GM21528 (cell line): ENCODE measurements around the gene THOC2.
A peak's percentile ranks its signal among the peaks of the same experiment; 100 is the strongest.
"Not testable (repeated sequence)": the region's sequence is repeated elsewhere in the genome, so short reads cannot be mapped to it uniquely, and the experiment has no call there.

Experiments used
- ATAC-seq: cut with Tn5 transposase; IDR thresholded peaks from one replicate; pipeline ENCODE4 v1.9.1; 2021; ENCODE audit warnings: mild to moderate bottlenecking, moderate library complexity; ENCODE audit not compliant: unreplicated experiment, low FRiP score

Gene THOC2, protein sequence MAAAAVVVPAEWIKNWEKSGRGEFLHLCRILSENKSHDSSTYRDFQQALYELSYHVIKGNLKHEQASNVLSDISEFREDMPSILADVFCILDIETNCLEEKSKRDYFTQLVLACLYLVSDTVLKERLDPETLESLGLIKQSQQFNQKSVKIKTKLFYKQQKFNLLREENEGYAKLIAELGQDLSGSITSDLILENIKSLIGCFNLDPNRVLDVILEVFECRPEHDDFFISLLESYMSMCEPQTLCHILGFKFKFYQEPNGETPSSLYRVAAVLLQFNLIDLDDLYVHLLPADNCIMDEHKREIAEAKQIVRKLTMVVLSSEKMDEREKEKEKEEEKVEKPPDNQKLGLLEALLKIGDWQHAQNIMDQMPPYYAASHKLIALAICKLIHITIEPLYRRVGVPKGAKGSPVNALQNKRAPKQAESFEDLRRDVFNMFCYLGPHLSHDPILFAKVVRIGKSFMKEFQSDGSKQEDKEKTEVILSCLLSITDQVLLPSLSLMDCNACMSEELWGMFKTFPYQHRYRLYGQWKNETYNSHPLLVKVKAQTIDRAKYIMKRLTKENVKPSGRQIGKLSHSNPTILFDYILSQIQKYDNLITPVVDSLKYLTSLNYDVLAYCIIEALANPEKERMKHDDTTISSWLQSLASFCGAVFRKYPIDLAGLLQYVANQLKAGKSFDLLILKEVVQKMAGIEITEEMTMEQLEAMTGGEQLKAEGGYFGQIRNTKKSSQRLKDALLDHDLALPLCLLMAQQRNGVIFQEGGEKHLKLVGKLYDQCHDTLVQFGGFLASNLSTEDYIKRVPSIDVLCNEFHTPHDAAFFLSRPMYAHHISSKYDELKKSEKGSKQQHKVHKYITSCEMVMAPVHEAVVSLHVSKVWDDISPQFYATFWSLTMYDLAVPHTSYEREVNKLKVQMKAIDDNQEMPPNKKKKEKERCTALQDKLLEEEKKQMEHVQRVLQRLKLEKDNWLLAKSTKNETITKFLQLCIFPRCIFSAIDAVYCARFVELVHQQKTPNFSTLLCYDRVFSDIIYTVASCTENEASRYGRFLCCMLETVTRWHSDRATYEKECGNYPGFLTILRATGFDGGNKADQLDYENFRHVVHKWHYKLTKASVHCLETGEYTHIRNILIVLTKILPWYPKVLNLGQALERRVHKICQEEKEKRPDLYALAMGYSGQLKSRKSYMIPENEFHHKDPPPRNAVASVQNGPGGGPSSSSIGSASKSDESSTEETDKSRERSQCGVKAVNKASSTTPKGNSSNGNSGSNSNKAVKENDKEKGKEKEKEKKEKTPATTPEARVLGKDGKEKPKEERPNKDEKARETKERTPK (N-terminal part only)

DNA sequence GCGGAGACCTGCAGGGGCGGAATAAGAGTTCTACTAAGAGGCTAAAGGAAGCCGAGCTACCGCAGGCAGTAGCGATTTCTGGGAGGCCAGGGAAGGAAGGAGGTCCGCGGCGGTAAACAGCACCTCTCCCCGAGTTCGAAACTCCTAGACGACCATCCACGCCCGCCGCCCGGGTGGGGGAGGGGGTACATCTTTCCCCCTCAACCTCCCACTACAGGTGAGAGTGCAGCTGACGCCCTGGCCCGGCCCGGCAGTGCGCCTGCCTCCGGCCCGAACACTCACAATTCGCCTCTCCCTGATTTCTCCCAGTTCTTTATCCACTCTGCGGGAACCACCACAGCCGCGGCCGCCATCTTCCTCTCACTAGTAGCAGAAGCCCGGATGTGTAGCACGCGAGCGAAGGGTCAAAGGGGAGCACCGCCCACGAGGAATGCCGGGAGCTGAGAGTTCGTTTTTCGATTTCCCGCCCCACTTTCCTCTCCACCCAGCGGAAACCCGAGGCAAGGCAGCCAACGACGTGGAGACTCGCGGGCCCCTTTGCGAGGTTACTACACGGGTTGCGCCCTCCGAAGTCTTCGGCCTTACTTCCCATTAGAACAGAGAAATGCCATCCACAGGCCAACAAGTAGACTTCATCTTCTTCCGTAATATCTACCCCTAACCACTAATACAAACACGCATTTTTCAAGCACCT is at the start of gene THOC2:
Gene THOC2, minus strand, starts transcription at position 383 of the 694 bp plus-strand sequence. Its CDS starts 30 bp downstream, at position 353.
- peak; percentile 88 for ATAC-seq

DNA sequence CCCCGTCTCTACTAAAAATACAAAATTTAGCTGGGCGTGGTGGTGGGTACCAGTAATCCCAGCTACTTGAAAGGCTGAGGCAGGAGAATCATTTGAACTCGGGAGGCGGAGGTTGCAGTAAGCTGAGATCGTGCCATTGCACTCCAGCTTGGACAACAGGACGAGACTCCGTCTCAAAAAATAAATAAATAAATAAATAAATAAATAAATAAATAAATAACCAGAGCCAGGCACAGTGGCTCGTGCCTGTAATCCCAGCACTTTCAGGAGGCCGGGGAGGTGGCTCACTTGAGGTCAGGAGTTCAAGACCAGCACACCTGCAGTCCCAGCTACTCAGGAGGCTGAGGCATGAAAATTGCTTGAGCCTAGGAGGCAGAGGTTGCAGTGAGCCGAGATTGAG is 48.9 kb upstream of the THOC2 start:
- not testable (repeated sequence) for ATAC-seq

DNA sequence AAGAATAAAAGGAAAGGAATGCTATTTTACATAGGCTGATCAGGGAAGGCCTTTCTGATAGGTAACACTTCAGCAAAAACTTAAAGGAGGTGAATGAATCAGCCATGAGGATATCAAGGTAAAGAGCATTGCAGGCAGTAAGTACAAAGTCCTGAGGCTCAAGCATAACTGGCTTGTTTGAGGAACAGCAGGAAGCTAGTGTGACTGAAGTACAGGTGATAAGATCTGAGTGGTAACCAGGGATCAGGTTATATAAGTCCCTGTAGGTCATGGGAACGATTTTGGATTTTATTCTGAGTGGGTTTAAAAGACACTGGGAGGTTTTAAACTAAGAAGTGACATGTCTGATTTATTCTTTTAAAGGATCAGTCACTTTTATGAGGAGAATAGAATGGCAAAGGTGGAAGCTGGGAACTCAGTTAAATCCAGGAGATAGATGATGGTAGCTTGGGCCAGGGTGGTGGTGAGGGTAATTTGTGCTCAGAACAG is 47.1 kb upstream of the THOC2 start:
- no peak for ATAC-seq

DNA sequence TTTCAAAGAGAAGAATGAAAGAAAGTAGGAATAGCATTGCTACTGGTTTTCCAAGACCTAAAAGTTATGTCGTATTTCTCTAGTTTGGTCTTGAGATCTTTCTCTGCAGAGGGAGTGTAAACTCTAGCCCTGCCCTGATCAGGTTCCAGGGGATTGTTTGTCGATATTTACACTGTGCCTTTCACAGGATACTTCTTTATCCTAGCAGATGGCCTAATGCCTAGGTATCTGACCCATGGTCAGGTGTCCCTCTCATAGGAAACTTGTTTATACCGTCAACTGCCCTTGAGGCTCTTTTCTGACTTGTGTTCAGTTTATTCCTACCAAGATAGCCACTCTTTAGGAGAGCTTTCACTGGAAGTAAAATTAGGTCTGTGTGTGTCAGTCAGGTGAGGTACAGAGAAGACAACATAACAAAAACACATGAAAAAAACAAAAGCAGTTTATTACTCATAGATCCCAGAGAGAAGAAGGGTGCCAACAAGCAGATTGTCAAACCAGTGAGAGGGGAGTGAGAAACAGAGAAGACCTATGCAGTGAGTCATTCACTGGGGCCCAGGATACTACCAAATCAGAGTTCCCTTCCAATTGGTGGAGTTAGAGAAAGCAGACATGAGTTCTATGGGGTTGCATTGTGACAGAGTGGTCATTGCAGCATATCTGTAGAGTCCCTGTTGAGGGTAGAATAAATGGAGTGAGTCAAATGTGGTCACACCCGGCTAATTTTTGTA is 40.6 kb upstream of the THOC2 start:
- ATAC-seq = no peak

DNA sequence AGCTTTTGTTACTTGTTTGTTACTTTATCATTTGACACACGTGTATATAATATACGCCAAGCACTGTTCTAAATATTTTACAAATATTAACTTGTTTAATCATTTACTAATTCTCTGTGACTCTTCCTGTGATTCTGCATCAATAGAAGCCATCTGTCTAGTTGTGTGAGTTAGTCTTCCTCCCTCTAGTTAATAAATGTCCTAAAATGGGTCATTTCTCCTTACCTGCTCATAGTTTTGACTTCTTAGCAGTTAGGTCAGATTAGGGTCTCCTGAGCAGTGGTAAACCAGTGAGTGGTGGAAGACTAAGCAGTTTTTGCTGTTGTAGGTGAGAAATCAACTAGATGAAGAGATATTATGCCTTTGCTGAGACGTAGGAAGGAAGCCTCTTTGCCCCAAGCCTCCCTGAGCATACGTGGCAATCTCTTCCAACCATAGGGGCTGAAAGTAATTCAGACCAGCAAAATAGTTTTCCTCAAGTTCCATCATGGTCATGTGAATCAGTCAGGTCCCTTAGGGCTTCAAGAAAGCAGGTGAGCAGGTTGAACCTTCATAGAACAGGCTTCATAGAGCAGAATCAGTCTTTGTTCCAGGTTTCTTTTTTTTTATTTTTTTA is 38.7 kb upstream of the THOC2 start:
- ATAC-seq = peak; percentile 73

DNA sequence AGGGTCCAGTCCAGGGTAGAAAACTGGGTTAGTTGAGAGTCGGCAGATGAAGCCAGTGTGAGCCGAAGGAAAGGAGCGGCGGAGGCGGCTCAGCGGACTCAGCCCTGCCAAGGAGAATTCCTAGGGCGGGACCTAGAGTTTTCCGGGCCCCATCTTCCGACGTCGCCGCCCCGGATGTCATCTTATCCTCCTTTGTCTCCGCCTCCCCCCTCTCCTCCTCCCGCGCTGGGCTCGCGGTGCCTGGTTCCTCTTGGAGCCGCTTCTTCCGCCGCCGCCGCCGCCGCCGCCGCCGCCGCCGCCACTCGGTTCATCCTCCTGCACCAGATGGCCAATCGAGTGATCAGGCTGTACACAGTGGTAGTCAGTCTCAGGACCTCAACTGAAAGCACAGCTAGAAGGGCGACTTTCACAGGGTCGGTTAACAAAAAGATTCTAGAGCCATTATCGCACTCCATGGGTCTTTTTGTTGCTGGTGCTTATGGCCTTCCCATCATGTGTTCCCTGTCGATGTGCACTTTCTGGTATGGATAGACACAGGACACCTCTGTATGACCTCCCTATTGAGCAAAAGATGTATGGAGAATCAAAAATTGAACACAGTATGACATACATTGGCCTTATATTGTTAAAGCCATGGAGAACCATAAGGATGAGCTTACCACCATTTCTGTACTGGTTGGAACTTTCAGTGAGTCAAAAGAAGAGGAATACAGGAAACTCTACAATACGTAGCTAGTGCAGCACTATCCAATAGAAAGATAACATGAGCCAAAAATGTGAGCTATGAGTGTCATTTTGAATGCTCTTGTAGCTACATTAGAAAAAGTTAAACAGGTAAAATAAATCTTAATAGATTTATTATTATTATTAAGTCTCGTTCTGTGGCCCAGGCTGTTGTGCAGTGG is 32.4 kb upstream of the THOC2 start:
- ATAC-seq = peak; percentile 91

DNA sequence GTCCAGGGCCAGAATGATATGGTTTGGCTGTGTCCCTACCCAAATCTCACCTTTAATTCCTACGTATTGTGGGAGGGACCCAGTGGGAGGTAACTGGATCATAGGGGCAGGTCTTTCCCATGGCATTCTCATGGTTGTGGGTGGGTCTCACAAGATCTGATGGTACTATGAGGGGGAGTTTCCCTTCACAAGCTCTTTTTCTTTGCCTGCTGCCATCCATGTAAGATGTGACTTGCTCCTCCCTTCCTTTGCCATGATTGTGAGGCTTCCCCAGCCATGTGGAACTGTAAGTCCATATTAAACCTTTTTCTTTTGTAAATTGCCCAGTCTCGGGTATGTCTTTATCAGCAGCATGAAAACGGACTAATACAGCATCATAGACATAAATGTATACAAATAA is 27.0 kb upstream of the THOC2 start:
- not testable (repeated sequence) for ATAC-seq

DNA sequence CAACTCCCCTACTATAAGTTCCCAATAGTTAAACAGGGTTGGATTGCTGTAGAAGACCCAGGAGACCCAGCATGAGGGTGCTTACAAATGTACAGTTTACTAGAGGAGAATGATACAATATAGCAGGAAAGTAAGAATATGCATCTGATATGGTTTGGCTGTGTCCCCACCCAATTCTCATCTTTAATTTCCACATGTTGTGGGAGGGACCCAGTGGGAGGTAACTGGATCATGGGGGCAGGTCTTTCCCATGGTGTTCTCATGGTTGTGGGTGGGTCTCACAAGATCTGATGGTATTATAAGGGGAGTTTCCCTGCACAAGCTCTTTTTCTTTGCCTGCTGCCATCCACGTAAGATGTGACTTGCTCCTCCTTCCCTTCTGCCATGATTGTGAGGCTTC is 24.9 kb upstream of the THOC2 start:
- not testable (repeated sequence) for ATAC-seq

DNA sequence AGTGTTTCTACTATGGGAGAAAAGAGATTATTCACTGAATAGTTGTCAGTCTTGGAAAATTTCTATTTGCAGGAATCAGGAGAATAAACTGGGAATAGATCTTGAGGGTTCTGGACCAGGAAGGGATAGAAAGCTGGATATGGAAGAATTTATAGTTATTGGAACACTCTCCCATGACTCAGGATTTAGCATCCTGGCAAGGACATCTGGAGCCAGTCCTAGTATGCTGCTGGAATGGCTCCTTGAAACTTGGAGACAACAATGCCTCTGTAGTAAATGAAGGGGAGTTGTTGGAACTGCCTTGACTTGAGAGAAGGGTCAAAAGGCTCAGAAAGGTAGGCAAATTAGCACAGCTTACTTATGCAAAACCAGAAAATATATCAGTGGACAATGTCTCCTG is 23.5 kb upstream of the THOC2 start:
- no peak for ATAC-seq

DNA sequence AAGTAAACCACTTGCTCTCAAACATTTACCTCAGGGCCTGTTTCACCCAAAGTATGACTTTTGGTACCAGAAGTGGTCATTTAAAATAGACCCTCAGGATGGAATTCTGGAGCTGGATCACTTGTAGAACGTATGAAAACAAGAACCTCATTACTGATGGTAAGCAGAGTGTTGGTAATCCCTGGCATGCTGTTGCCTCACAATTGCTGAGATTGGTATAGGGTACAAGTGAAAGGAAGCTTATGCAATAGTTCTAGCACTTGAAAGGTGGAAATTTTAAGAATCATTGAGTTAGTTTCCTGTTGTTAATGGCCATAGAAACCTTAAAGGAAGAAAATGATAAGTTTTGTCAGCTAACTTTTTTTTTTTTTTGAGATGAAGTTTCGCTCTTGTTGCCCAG is 22.3 kb upstream of the THOC2 start:
- no peak for ATAC-seq

DNA sequence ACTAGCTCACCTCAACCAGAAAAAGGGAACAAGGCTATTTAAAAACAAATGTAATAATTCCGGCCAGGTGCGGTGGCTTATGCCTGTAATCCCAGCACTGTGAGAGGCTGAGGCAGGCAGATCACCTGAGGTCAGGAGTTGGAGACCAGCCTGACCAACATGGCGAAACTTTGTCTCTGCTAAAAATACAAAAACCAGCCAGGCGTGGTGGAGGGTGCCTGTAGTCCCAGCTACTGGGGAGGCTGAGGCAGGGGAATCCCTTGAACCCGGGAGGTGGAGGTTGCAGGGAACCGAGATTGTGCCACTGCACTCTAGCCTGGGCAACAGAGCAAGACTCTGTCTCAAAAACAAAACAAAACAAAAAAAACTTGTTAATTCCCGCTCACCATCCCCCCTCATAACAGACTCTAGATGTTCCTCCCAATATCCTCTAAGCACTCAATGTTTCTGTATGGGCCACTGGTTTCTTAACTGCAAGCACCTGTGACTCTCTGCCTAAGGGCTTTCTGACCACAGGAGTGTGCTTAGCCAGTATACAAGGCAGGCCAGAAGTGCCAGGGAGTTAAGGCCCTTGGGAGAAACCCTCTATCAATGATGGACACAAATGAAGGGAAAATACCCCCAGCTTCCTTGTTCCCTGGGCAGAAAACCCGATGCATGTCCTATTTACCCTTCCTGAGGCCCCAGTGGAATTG is 21.0 kb upstream of the THOC2 start:
- no peak for ATAC-seq

DNA sequence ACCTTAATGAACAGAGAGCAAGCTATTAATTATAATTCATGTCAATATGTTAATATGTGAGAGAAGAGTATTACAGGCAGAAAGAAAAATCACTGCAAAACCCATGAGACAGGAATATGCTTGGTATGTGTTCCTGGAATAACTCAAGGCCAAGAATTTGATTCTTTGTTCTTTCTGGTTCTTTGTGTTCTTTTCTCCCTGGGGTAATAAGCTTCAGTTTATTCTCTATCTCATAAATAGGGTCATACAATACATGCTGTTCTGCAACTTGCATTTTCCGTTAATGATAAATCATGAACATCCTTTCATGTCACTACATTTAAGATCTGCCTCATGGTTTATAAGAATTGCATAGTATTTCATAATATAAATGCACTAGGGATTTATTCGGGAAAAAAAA is 16.8 kb upstream of the THOC2 start:
- no peak for ATAC-seq

DNA sequence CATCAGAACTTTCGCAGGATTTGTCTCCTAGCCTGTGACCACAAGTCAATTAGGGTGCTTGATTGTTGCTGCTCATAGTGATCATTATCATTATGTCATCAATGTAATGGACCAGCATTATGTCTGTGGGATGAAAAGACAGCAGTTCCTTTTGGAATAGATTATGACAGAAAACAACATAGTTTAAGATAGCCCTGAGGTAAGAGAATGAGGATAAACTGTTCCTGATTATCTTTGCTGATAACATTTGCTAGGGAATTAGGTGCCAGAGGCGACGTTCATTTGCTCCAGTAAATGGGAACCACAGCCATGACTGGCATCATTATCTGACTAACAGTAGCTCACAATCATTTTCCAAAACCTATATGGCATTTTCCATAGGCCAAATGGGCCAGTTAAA is 12.7 kb upstream of the THOC2 start:
- no peak for ATAC-seq

DNA sequence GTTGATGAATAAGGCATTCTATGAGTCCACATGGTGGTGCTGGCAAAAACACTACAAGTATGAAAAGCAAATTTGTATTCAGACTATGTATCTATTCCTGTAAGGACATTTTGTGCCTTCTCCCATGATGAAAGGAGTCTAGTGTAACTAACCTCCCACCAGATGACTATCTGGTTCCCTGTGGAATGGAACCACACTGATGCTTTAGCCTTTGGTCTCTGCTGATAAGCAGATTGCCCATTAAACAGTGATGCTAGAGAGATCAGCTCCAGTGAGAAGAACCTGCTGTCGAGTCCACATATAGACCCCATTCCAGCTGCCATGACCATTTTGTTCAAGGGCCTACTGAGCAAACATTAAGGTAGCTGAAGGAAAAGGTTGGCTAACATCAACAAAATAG is 10.5 kb upstream of the THOC2 start:
- no peak for ATAC-seq

DNA sequence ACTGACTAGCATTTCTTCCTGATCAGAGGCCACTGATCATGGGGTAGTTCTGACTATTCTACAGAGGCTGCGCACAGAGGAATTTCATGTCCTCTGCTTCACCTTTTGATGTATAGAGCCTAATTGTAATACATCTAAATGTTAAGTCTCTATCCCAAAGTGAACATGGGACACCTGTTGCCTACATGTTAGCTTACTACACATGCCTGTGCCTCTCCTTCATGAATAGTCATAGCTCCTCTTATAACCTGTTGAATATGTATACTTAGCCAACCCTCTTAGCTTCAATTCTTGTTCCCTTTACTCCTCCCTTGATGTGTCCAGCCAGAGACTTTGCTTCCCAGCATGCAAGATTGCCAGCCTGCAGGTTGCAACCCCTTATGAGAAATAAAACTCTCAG is 9.6 kb upstream of the THOC2 start:
- ATAC-seq = no peak

DNA sequence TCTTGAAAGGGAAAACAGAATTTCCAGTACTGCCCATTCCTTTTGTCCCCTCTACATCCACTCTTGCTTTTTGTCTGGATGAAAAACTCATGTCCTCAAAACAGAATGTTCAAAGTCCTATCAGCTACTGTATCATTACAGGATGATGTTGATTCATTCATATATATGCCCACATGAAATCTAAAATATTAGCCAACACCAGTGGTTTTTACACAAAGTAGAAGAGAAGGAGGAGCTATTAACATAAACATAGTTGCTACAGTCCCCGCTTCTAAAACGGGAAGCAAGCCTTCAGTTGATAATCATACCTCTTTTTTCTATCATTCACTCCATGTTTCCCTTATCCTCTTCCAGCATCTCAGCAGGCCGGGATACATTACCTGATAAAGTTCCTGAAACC is 7.7 kb upstream of the THOC2 start:
- ATAC-seq = no peak

DNA sequence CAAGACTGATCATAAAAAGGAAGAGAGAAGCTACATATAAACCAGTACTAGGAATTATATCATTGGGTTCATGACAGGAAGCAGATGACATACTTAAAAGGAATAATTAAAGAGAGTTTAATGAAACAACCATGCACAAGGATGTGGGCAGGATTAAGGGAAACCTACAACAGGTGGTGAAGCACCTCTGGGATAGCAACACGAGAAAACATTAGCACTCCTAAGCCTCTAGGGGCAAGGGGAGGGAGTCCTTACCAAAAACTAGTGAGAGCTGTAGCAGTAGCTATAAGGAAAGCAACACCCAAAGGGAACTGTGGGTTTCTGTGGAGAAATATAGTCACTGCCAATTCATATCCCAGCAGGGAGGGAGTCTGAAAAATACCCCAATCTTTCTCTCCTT is 7.2 kb upstream of the THOC2 start:
- no peak for ATAC-seq
